Nephron (organoid): ENCODE results near the gene MYO1C.

Source experiments
- H3K27ac Mint-ChIP-seq, 3 experiments: 2 replicates each; pipeline ENCODE4 v1.8.0; 2020; ENCODE audit warnings: mixed read lengths in 3 of 3, mild to moderate bottlenecking in 2 of 3, moderate library complexity in 1 of 3
- H3K27me3 Mint-ChIP-seq: 2 replicates; pipeline ENCODE4 v1.8.0; 2021; ENCODE audit warnings: low read depth, mild to moderate bottlenecking, moderate library complexity, mixed read lengths
- H3K36me3 Mint-ChIP-seq: 2 replicates; pipeline ENCODE4 v1.8.0; 2020; ENCODE audit warnings: low read depth, mixed read lengths
- H3K4me1 Mint-ChIP-seq: 2 replicates; pipeline ENCODE4 v1.8.0; 2020; ENCODE audit warnings: mixed read lengths
- H3K4me3 Mint-ChIP-seq, 3 experiments: 2 replicates each; pipeline ENCODE4 v1.8.0; 2020; ENCODE audit warnings: mild to moderate bottlenecking in 3 of 3, mixed read lengths in 3 of 3, moderate library complexity in 2 of 3
- H3K9me3 Mint-ChIP-seq: 2 replicates; pipeline ENCODE4 v1.8.0; 2020; ENCODE audit warnings: mixed read lengths
- TF ChIP-seq, protein P1 (sequence below), 3 experiments: fragments of 200-600 bp; sonication (generic); IDR thresholded peaks; one replicate each; pipeline ENCODE4 v1.5.0; 2021; ENCODE audit warnings: antibody characterized with exemption in 3 of 3; ENCODE audit not compliant: unreplicated experiment in 3 of 3

The MYO1C gene

DNA sequence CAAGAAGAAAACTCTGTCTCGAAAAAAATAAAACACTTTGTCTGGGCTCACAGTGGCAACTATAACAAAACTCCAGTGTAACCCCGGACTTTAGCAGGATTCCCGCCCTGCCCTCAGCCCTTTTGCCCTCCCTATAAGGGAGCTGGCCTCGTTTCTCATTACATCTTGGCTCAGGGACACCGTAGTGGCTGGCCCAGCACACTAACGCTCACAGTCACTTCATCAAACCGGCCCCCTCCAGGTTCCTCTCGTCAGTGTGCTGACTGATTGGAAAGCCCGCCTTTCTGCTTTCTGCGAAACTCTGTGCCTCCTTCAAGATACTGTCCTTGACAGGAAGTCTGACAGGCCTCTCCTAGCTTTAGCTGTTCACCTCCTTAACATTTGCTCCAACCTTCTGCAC is 11.2 kb upstream of the MYO1C start:
- Mint-ChIP-seq H3K4me3 (no peak overlapping the region), H3K27ac (no peak overlapping the region), H3K4me1 (peaks cover 9% of the 10 kb centered on the region), H3K27me3 (no peaks in the 10 kb centered on the region), H3K36me3 (peaks cover 4% of the 10 kb centered on the region), H3K9me3 (no peaks in the 10 kb centered on the region)
- TF ChIP-seq, protein P1, sequence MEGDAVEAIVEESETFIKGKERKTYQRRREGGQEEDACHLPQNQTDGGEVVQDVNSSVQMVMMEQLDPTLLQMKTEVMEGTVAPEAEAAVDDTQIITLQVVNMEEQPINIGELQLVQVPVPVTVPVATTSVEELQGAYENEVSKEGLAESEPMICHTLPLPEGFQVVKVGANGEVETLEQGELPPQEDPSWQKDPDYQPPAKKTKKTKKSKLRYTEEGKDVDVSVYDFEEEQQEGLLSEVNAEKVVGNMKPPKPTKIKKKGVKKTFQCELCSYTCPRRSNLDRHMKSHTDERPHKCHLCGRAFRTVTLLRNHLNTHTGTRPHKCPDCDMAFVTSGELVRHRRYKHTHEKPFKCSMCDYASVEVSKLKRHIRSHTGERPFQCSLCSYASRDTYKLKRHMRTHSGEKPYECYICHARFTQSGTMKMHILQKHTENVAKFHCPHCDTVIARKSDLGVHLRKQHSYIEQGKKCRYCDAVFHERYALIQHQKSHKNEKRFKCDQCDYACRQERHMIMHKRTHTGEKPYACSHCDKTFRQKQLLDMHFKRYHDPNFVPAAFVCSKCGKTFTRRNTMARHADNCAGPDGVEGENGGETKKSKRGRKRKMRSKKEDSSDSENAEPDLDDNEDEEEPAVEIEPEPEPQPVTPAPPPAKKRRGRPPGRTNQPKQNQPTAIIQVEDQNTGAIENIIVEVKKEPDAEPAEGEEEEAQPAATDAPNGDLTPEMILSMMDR (IDR thresholded peaks at IDR 0.05; ENCODE audit: unreplicated experiment in 3 of 3), result no peak

DNA sequence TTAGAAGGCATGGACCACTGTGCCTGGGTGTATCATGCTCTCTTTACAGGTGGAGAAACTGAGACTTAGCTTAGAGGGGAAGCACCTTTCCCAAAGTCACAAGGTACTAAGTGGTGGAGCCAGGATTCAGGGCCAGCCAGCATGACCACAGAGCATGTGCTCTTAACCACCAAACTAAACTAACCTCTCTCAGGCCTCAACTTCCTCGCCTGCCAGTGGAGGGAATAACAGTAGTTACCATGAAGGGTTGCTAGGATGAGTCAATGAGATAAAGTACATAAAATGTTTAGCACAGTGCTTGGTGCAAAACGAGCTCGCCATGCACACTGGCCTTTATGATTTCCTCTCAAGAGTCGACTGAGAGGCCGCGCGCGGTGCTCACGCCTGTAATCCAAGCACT is 6.4 kb upstream of the MYO1C start:
- Mint-ChIP-seq H3K4me3 (no peak overlapping the region), H3K27me3 (no peaks in the 10 kb centered on the region), H3K36me3 (no peaks in the 10 kb centered on the region), H3K9me3 (no peaks in the 10 kb centered on the region), H3K27ac (no peak overlapping the region), H3K4me1 (peaks cover 17% of the 10 kb centered on the region)
- TF ChIP-seq, protein P1 (IDR thresholded peaks at IDR 0.05; ENCODE audit: unreplicated experiment in 3 of 3), result no peak

DNA sequence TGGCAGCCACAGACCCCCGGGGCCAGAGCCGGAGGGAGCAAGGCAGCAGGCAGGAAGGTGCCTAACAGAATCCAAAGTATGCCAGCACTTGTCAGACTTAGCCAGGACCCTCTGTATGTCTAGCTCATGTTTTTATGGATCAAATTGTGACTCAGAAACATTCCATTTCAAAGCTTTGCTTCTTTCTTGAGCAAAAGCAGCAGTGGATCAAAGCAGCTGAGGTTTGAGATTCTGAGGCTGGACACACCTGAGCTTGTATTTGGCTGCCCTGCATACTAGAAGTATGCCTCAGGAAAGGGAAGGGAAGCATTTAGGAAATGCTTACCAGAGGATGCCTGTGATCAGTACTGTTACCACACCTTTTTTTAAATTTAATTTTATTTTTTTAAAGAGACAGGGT is 5.7 kb upstream of the MYO1C start:
- Mint-ChIP-seq H3K27me3 (no peaks in the 10 kb centered on the region), H3K4me1 (peaks cover 21% of the 10 kb centered on the region), H3K4me3 (no peak overlapping the region), H3K9me3 (no peaks in the 10 kb centered on the region), H3K27ac (no peak overlapping the region), H3K36me3 (no peaks in the 10 kb centered on the region)
- TF ChIP-seq, protein P1 (IDR thresholded peaks at IDR 0.05; ENCODE audit: unreplicated experiment in 3 of 3), result no peak

DNA sequence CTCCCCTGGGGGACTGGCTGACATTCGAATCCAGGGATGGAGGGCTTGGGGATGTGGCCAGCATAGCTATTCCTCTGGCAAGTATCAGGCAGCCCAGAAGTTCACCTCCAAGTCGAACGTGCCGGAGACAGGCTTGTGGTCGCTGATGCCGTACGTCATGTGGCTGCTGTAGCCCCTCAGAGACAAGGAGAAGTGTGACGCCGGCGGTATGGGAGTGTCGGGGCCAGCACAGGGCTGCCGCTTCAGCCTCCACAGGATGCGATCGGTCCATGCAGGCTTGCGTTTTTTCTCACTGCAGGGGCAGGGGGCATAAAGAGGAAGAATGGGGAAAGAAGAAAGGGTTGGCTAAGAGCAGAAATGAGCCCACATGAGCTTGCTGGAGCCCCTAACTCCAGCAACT is 5.3 kb upstream of the MYO1C start:
- H3K4me3 Mint-ChIP-seq, result no peak overlapping the region
- H3K9me3 Mint-ChIP-seq, result no peaks in the 10 kb centered on the region
- no peak overlapping the region for H3K27ac Mint-ChIP-seq
- peaks cover 25% of the 10 kb centered on the region for H3K4me1 Mint-ChIP-seq
- no peaks in the 10 kb centered on the region for H3K36me3 Mint-ChIP-seq
- TF ChIP-seq, protein P1 (IDR thresholded peaks at IDR 0.05; ENCODE audit: unreplicated experiment in 3 of 3), result no peak
- no peaks in the 10 kb centered on the region for H3K27me3 Mint-ChIP-seq

DNA sequence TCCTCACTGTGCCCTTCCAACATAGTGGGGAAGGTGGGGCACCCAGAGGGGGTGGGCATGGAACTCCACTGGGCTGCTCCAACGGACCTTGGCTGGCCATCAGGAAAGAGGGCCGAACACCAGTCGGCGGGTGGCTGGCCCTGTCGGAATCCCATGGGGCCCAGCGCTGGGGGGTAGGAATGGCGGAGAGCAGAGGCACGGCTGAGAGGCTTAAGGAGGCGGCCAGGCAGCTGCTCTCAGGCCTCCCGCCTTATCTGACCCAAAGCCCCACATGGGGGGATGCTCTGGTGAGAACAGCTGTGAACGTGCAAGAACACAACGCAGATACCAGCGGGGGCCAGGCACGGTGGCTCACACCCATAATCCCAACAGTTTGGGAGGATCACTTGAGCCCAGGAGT is 4.4 kb upstream of the MYO1C start:
- Mint-ChIP-seq H3K9me3 (no peaks in the 10 kb centered on the region), H3K27me3 (no peaks in the 10 kb centered on the region), H3K27ac (no peak overlapping the region), H3K36me3 (no peaks in the 10 kb centered on the region), H3K4me3 (no peak overlapping the region), H3K4me1 (peaks cover 25% of the 10 kb centered on the region)
- TF ChIP-seq, protein P1 (IDR thresholded peaks at IDR 0.05; ENCODE audit: unreplicated experiment in 3 of 3), result no peak

DNA sequence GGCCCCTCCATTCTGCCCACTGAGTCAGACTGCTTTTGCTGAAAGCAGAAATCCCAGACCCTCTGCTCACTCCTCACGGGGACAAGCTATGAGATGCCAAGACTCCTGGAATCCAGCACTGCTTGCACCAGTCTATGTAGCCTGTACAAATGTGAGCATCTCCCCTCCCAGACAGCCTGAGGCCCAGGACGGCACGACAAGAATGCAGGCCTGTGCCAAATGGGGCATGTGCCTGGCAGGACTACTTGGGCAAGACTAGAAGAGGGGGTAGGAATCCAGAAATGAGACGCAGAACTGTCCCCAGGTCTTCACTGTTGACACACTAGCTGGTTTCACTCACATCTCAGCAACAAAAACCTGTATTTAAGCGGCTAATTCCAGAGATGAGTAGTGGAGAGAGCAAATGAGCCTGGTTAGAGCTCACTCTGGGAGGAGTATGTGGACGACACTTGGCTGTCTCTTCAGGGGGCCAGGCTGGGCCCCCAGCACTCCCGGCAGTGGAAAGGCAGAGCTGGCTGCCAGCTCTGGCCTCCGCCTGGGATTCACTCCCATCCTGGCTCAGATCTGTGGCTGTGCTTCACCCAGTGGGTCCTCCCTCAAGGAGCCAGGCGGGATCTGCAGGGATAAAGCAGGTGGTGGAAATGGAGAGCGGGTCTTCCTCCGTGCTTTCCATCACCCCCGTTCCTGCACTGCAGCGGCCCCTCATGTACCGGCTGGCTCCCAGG is 2.9 kb upstream of the MYO1C start:
- peak overlapping the region in 2 of 3 experiments; percentile 86 for H3K27ac Mint-ChIP-seq
- H3K36me3 Mint-ChIP-seq, result no peaks in the 10 kb centered on the region
- TF ChIP-seq, protein P1 (IDR thresholded peaks at IDR 0.05; ENCODE audit: unreplicated experiment in 3 of 3), result no peak
- H3K4me1 Mint-ChIP-seq, result peaks cover 30% of the 10 kb centered on the region
- H3K4me3 Mint-ChIP-seq, result peak overlapping the region in 2 of 3 experiments; percentile 7 to 68
- no peaks in the 10 kb centered on the region for H3K27me3 Mint-ChIP-seq
- H3K9me3 Mint-ChIP-seq, result no peaks in the 10 kb centered on the region
